K562 (cell line): ENCODE data around the gene UBE2V1.
A peak's percentile ranks its signal among the peaks of the same experiment; 100 is the strongest.

Source experiments
- BHLHE40 ChIP-seq: IDR thresholded peaks from 2 replicates; pipeline ENCODE4 v1.6.1; 2011; ENCODE audit warnings: low read length, improper control_type of control experiment
- CTCF ChIP-seq, 3 experiments: IDR thresholded peaks in 2 of 3; conservative IDR thresholded peaks in 1 of 3; 2 replicates each; pipeline ENCODE4 v1.5.1; 2011 to 2012; ENCODE audit warnings: low read length in 3 of 3, mild to moderate bottlenecking in 3 of 3, control low read depth in 2 of 3, improper control_type of control experiment in 1 of 3, inconsistent platforms in 1 of 3, low read depth in 1 of 3, mixed read lengths in 1 of 3, moderate library complexity in 1 of 3; ENCODE audit not compliant: insufficient read depth in 2 of 3
- EGR1 ChIP-seq: fragments of 450-650 bp; conservative IDR thresholded peaks from 2 replicates; pipeline ENCODE4 v1.6.1; 2017; ENCODE audit warnings: mild to moderate bottlenecking
- FOS ChIP-seq: IDR thresholded peaks from 3 replicates; pipeline ENCODE4 v1.6.1; 2011; ENCODE audit not compliant: insufficient read length; ENCODE audit errors: extremely low read depth
- HNRNPUL1 ChIP-seq: fragments of 200-400 bp; formaldehyde crosslinking; IDR thresholded peaks from 2 replicates; pipeline ENCODE4 v1.6.1; 2017; ENCODE audit warnings: low read length
- MEF2D ChIP-seq: conservative IDR thresholded peaks from 2 replicates; pipeline ENCODE4 v1.6.1; 2016; ENCODE audit warnings: low read depth, missing genetic modification characterization, missing compliant biosample characterization
- NKRF ChIP-seq: fragments of 450-650 bp; IDR thresholded peaks from 2 replicates; pipeline ENCODE4 v1.6.1; 2016; ENCODE audit warnings: borderline replicate concordance
- SNRNP70 ChIP-seq: fragments of 200-400 bp; formaldehyde crosslinking; optimal IDR thresholded peaks from 2 replicates; pipeline ENCODE3; 2017; ENCODE audit warnings: low read depth, low read length
- SRSF9 ChIP-seq: fragments of 200-400 bp; formaldehyde crosslinking; IDR thresholded peaks from 2 replicates; pipeline ENCODE4 v1.6.1; 2017; ENCODE audit warnings: low read depth, low read length, borderline replicate concordance

GRCh38 chr20:50152394-50153152 lies 39.6 kb upstream of the UBE2V1 start:
- TF ChIP-seq SRSF9 (no peak), FOS (no peak), EGR1 (0 out of 2 replicates have a peak, but pooled peaks have one; percentile 6), HNRNPUL1 (no peak), SNRNP70 (no peak), NKRF (no peak), CTCF (IDR thresholded peaks at IDR 0.05 in 2 of 3, conservative IDR thresholded peaks at IDR 0.05 in 1 of 3; ENCODE audit: insufficient read depth in 2 of 3, low read depth in 1 of 3, low read length in 3 of 3) (peak; percentile 26 to 41 (median 27); a peak in 2 of 6 replicates), BHLHE40 (no peak), MEF2D (tag) (no peak)
